SIG-M5 treated with dmso at 0.1 percent for 504 hours (cell line): ENCODE measurements around the gene SIGLEC14.
"Not testable (repeated sequence)": the region's sequence is repeated elsewhere in the genome, so short reads cannot be mapped to it uniquely, and the experiment has no call there.

ENCODE experiments used
- DNase-seq: peaks from one replicate; lab custom pipeline; 2025; ENCODE audit not compliant: unreplicated experiment; lab: John Stamatoyannopoulos, UW

Gene SIGLEC14

DNA sequence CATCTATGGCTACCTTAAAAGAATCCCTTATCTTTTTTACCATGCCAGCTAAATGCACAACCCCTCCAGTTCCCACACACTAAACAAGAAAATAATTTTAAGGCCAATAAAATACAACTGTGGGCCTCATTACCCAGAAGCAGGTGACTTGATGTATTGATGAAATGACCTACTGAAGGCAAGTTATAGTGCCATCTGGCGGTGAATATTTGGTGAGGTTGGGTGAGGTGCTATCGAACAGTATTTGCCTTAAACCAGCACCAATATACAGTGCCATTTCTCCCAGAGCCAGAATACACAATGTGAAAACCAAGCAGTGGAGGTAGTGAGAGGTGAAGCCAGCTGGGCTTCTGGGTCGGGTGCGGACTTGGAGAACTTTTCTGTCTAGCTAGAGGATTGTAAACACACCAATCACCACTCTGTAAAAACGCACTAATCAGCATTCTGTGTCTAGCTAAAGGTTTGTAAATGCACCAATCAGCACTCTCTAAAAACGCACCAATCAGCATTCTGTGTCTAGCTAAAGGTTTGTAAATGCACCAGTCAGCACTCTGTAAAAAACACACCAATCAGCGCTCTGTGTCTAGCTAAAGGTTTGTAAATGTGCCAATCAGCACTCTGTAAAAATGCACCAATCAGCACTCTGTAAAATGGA is 29.4 kb upstream of the SIGLEC14 start:
- DNase-seq, result not testable (repeated sequence)

DNA sequence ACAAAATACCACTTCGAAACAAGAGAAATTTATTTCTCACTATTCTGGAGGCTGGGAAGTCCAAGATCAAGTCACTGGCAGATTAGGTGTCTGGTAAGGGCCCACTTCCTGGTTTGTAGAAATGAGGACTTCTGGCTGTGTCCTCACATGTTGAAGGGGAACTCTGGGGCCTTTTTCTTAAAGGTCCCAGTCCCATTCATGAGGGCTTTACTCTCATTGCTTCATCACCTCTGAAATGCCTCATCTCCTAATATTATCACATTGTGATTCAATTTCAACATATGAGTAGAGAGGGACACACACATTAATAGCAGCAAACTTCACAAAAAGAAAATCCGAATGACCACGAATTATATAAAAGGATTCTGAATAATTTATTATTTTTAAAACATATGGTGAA is 21.6 kb upstream of the SIGLEC14 start:
- no peak for DNase-seq

DNA sequence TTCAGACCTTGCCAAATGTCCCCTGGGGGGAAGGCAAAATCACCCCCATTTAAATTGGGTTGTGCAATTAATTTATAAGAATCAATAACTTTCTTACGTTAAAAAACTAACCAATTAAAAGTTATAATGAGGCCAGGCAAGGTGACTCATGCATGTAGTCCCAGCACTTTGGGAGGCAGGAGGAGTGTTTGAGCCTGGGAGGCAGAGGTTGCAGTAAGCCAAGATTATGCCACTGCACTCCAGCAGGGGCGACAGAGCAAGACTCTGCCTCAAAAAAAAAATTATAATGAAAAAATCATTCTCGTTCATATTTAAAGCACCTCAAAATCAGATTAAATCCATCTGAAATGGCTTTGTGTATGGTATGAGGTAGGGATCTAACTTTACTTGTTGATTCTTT is 18.4 kb upstream of the SIGLEC14 start:
- no peak for DNase-seq

DNA sequence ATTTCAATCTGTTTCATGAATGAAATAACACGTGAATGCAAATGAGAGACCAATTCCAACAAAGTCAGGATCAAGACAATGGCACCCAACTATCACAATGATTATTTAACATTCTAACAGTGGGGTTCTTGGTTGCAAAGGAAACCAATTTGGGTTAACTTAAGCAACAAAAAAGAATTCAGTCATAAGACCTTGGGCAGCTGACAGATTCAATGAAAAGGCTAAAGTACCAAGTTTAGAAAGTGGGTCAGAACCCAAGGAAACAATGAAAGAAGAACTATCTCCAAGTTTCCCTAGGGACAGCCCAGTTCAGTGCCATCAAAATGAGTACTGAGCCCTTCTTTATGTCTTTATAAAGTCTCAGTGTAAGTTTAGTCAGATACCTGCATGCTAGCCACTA is 17.5 kb upstream of the SIGLEC14 start:
- no peak for DNase-seq

DNA sequence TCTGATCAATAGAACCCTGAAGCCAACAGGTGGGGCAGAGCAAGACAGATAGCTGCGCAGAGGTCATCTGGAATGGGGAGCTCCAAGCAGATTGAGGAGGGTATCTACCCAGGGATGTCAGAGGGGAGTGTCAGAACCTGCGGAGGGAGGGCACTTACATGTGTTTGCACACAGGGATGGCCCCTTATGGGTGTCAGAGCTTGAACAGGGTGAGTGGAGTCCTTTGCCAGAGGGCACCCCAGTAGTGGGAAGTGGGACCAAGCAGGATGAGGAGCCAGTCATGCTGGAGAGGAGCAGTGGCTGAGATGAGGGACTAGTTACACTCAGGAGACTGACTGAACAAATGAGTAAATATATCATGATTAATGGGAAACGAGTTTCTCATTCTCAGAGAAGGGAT is 17.0 kb upstream of the SIGLEC14 start:
- no peak for DNase-seq

DNA sequence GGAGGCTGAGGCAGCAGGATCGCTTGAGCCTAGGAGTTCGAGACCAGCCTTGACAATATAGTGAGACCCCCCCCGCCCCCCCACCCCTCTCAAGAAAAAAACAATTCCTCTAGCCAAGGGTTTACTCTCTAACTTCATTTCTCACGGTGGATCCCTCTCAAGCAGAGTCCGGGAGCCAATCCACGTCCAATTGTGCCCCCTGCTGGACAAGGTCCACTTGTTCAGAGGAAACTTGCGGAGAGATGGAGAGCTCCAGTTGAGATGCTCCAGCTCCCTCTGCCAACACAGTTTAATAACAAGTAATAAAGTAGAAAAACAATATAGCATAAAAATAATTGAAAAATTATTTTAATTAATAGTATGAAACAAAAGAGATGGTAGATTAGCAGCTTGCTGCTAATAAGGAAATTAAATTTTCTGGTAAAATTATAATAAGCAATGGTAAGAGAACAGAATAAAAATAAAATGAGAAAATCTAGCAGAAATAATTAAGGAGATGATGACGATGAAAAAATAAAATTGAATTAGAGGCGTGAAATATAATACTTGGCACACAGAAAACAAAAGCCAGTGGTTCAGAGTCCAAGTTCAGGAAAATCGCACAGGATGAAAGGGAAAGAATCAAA is 14.5 kb upstream of the SIGLEC14 start:
- DNase-seq, result peak; percentile 49

DNA sequence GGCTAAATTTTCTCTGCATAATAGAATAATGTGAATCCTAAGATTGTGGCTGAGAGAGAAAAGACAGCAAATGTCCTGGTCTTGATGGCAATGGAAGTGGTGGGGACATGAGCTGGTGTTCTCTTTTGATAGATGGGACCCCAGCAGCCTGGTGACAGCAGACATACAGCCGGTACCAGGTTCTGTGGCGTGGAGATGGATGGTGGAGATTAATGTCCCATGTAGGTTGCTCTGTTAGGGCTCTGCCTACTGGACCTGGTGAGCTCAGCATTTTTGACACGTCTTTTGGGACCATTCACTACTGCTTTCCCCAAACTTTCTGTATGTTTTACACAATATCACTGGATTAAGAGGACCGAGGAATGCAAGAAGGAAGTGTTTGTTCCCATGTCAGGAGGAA is 8.2 kb upstream of the SIGLEC14 start:
- DNase-seq, result no peak

DNA sequence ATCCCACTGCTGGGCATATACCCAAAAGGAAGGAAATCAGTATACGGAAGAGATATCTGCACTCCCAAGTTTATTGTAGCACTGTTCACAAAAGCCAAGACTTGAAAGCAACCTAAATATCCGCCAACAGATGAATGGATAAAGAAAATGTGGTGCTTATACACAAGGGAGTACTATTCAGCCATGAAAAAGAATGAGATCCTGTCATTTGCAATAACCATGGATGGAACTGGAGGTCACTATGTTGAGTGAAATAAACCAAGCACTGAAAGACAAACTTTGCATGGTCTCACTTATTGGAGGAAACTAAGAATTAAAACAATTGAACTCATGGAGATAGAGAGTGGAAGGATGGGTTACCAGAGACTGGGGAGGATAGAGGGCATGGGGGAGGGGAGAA is 6.5 kb upstream of the SIGLEC14 start:
- no peak for DNase-seq

DNA sequence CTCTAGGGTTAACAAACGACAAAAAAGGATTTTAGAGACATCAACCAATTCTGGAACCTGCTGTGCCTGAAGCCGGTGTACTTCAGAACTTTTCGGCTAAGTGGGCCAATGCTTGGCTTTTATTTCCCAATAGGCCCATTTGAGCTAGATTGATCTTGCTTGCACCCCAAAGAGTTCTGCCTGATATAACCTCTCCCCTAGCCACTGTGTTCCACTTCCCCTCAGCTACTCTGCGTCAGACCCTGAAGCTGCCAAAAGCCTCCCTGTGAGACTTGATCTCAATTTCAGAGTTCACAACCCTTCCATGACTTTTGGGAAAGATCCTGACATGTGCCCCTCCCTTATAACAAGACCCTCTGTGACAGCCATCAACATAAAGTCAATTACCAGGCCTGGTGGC is 5.6 kb upstream of the SIGLEC14 start:
- DNase-seq, result no peak

DNA sequence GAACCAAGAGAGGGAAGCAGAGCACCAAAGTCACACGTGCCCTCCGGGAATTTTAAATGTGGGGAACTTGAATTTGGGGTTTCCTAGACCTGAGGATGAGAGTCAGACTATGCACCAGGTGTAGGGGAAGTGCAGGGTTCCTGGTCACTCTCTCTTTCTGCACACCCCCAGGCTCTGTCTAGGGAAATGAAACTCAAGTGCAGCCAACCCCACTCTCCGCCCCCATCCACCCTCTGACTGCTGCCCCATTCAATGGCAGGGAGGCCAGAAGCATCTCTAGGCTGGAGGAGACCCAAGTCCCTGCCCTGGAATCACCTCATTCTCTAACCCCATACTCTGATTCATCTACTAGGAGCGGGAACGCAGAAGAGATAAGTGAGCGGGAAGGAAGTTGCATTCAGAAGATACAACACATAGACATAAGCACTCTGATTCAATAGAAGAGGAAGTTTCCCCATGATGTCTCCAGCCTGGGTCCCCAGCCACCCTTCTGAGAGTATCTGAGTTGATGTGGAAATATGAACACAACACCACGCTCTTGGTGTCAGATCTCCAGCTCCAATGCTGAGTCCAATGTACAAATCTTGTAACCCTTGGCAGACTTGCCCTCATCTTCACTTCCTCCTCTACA is 4.7 kb upstream of the SIGLEC14 start:
- DNase-seq, result peak; percentile 64

DNA sequence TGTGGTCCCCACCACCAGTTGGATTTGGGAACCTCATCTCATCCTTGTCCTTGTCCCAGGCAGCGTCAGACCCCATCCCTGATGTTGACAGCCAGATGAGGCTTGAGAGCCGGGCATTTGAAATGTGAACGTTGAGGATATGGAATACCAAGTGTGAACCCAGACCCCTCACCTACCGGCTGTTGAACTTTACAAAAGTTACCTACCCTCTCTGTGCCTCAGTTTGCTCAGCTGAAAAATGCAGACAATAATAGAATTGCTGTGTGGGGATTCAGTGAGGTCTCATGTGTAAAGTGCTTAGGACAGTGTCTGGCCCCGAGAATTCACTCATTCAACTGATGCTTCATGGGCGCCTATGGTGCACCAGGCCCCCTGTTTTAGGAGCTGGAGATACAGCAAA is 693 bp upstream of the SIGLEC14 start:
- no peak for DNase-seq

DNA sequence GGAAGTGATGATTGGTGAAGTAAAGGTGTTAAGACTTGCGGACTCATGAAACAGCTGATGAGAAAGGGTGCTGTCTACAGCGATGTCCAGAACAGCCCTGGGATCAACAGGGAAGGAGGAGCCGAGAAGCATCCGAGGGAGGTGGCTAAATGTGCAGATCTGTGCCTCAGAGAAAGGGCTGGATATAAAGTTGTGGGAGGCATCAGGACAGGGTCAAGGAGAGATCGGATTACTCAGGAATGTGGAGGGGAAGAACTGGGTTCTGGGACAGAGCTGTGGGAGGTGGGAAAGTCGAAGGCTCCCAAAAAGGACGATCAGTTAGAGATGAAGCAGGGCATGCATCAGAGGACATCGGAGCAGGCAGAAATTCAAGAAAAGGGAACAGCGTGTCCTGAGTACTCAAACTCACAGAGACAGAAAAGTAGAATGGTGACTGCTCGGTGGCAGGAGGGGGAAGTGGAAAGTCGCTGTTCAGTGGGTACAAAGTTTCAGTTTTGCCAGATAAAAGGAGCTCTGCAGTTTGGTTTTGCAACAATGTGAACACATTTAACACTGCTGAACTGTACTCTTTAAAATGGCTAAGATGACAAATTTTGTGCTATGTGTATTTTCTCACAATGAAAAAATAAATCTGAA is 1.9 kb downstream of the SIGLEC14 start:
- DNase-seq, result peak; percentile 70

DNA sequence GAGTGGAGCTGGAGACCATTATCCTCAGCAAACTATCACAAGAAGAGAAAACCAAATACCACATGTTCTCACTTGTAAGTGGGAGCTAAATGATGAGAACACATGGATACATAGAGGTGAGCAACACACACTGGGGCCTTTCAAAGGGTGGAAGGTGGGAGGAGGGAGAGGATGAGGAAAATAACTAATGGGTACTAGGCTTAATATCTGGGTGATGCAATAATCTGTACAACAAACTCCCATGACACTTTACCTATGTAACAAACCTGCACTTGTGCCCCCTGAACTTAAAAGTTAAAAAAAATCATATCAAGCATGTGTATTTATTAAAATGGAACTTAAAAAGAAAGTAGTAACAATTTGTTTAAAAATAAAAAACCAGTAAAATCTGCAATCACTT is 5.0 kb downstream of the SIGLEC14 start:
- DNase-seq, result no peak

DNA sequence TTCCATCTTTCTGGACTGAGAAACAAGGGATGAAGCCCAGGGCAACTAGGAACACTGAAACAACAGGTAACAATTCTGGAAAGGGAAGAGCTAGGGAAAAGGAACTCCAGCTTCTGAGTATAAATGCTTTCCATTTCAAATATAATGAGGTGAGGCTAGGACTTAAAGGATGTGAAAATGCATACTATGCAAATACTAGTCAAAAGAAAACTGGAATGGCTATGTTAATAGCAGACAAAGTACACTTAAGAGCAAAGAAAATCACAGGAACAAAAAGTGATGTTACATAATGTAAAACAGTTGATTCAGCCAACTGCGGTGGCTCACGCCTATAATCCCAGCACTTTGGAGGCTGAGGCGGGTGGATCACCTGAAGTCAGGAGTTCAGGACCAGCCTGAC is 6.2 kb downstream of the SIGLEC14 start:
- no peak for DNase-seq

DNA sequence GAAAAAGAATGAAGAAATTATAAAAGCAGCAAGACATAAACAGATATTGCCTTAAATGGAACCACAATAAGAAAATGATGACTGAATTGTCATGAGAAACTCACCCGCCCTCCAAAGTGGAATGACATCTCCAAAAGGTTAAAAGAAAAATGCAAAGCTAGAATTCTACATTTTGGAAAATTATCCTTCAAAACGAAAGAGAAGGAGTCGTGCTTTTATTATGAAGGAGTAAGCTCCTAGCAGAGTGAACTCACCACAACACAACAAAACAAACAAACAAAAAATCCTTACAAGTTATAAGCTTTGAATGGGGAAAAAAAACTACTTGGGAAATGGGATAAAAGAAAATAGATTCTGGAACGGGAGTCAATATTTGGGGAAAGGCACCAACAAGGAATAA is 6.7 kb downstream of the SIGLEC14 start:
- no peak for DNase-seq

DNA sequence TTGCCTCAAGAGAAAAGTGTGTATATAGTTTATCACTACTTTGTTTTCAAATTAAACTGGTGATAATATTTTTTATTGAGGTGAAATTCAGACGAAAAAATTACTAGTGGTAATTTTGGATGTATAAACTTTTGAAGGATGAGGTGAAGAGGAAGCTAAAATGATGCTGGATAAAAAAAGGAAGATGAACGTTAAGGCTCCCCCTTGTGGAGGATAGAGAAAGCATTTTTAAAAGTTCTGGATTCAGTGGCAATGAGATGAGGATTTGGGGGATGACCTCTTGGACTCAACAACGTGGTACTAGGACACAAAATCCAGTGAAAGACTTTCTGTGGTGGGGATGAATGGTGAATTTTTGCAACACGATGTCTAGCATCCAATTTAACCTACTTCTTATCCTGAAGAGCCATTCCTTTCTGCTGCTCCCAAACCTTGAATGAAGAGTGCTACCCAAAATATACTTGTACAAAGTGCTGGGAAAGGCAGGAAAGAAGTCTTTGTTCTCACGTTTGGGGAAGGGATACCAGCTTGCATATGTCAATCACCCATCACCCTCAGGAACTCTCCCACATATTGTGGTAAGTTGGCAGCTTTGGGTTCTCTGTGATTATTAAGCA is 9.2 kb downstream of the SIGLEC14 start:
- no peak for DNase-seq

DNA sequence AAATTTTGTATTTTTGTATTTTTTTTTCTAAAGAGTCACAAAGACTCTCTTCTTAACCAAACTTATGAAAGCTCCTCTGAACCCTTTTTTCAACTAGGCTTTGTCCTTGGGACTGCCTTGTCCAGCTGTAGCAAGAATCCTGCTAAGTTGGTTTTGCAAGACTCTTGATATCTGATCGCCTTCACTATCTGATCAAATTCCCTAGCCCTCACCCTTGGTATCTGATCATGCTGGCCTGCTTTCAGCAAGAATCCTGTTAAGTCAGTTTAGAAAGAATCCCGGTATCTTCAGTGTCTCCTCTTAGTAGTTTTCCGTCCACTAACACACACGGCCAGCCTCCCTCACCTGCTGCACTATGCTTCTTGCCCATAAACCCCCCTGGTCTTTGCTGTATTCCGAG is 14.5 kb downstream of the SIGLEC14 start:
- DNase-seq, result no peak

DNA sequence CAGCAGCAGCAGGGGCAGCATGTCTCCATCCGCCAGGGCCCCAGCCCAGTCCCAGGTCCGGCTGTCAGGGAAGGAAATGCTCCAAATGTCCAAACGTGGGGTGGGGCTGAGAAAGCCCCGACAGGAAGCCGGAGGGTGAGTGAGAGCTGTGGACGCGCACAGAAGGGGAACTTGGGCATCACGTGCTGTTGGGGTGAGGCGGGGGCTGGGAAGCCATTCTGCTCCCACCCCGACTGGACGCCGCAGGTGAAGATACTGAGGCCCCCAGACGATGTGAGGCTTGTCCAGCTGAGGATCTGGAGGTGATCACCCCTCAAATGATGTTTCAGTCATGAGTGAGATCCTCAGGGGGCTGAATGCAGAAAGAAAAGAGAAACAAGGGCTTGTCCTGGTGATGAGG is 16.3 kb downstream of the SIGLEC14 start, which contains the start of gene SIGLEC5:
SIGLEC5 (minus strand) TSS at position 87 of the 400 bp plus-strand sequence; CDS start at position 21, 66 bp downstream.
- not testable (repeated sequence) for DNase-seq

DNA sequence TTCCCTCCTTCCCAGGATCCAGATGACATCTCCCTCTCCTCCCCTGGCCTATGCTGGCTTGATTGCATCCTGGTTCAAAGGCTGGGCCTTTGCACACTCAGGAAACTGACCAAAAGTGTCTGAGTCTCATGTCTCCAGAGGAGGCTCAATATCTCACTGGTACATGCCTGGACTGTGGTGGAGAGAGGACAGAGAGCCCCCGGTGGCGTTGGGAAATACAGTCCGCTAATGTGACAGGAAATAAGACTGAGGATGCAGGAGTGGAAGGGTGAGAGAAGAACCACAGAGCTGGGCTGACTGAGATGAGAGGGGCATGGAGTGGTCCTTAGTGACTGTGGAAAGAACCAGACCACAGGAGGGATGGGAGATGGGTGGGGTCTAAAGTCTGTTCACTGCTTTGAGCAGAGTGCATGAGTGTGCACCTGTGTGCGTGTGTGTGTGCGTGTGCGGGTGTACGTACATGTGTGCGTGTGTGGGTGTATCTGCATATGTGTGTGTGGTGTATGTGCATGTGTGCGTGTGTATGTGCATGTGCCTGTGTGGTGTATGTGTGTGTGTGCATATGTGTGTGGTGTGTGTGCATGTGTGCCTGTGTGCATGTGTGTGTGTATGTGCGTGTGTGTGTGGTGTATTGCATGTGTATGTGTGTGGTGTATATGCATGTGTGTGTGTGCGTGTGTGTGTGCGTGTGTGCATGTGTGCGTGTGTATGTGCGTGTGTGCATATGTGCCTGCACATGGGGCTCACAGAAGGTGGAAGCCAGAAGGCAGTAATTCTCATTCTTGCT is 18.3 kb downstream of the SIGLEC14 start:
- no peak for DNase-seq

DNA sequence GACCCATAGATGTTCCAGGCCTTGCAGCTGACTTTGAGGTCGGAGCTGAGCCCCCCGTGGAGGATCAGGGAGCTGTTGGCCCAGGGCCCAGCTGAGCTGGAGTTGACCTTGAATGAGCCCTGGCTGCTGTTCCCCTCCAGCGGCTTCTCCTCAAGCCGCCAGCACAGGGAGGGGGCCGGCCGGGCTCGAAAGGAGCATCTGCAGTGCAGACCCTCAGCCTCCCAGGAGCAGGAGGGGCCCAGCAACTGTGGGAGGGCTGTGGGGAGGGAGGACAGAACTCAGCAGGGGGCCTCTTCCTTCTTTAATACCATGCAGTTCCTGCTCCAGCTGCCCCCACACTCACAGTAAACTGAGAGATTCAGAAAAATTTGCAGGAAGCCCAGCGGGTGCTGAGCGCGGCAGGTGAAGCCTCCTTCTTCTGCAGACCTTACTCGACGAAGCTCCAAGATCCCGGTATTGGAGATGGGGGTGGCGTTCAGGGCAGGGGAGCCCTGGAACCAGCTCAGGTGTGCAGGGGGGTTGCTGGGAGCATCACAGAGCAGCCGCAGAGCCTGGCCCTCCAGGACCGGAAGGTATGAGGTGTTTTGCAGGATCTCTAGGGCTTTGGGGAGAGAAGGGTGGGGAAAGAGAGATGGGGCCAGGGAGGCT is 19.0 kb downstream of the SIGLEC14 start:
- DNase-seq, result no peak
